ENCODE results near the gene ADD2.
"Not testable (repeated sequence)": the region's sequence is repeated elsewhere in the genome, so short reads cannot be mapped to it uniquely, and the experiment has no call there.

ADD2 gene

GRCh38 chr2:70656421-70657010, 111.5 kb downstream of the ADD2 start:
- Mint-ChIP-seq H3K4me3 (no peak overlapping the region), H3K27me3 (peaks cover 82% of the 10 kb centered on the region), H3K4me1 (no peaks in the 10 kb centered on the region), H3K9me3 (no peaks in the 10 kb centered on the region), H3K36me3 (ENCODE audit: insufficient read depth) (no peaks in the 10 kb centered on the region), H3K27ac (ENCODE audit: low read depth) (no peak overlapping the region)
- ATAC-seq (replicated peaks; ENCODE audit: extremely low read depth, poor library complexity, severe bottlenecking), result peak; percentile 36
- DNase-seq (ENCODE audit: low spot score in 2 of 2), result no peak

GRCh38 chr2:70655786-70656185, 112.2 kb downstream of the ADD2 start:
- DNase-seq (ENCODE audit: low spot score in 2 of 2) (no peak), ATAC-seq (replicated peaks; ENCODE audit: extremely low read depth, poor library complexity, severe bottlenecking) (no peak)
- Mint-ChIP-seq H3K27me3 (peaks cover 88% of the 10 kb centered on the region), H3K4me1 (no peaks in the 10 kb centered on the region), H3K36me3 (ENCODE audit: insufficient read depth) (no peaks in the 10 kb centered on the region), H3K9me3 (no peaks in the 10 kb centered on the region), H3K27ac (ENCODE audit: low read depth) (no peak overlapping the region), H3K4me3 (no peak overlapping the region)

DNA sequence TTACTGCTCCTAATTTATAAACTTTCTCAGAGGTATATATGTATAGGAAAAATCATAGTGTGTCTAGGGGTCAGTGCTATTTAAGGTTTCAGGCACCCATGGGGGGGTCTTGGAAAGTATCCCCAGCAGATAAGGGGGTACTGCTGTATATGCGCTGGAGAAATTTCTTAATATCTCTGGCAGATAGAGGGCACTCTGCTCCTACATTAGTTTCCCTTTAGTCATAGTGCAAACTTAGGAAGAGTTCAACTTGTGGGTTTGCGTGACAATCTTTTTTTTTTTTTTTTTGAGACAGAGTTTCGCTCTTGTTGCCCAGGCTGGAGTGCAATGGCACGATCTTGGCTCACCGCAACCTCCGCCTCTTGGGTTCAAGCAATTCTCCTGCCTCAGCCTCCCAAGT, 112.8 kb downstream of the ADD2 start:
- H3K36me3 Mint-ChIP-seq (ENCODE audit: insufficient read depth); H3K27ac Mint-ChIP-seq (ENCODE audit: low read depth); DNase-seq (ENCODE audit: low spot score in 2 of 2); H3K9me3 Mint-ChIP-seq; H3K4me3 Mint-ChIP-seq; ATAC-seq (replicated peaks; ENCODE audit: extremely low read depth, poor library complexity, severe bottlenecking); H3K4me1 Mint-ChIP-seq: not testable (repeated sequence)
- H3K27me3 Mint-ChIP-seq, result peaks cover 82% of the 10 kb centered on the region

- Mint-ChIP-seq H3K4me1 (no peaks in the 10 kb centered on the region), H3K27me3 (peaks cover 60% of the 10 kb centered on the region), H3K36me3 (ENCODE audit: insufficient read depth) (peaks cover 2% of the 10 kb centered on the region), H3K9me3 (no peaks in the 10 kb centered on the region), H3K27ac (ENCODE audit: low read depth) (no peak overlapping the region), H3K4me3 (no peak overlapping the region)
- DNase-seq (ENCODE audit: low spot score in 2 of 2) (no peak), ATAC-seq (replicated peaks; ENCODE audit: extremely low read depth, poor library complexity, severe bottlenecking) (no peak)
These were observed 116.3 kb downstream of the ADD2 start for GRCh38 chr2:70651727-70652126.

- H3K27me3 Mint-ChIP-seq, result peaks cover 53% of the 10 kb centered on the region
- H3K27ac Mint-ChIP-seq (ENCODE audit: low read depth), result no peak overlapping the region
- no peaks in the 10 kb centered on the region for H3K4me1 Mint-ChIP-seq
- no peaks in the 10 kb centered on the region for H3K9me3 Mint-ChIP-seq
- DNase-seq (ENCODE audit: low spot score in 2 of 2), result no peak
- H3K4me3 Mint-ChIP-seq, result no peak overlapping the region
- no peak for ATAC-seq (replicated peaks; ENCODE audit: extremely low read depth, poor library complexity, severe bottlenecking)
- peaks cover 2% of the 10 kb centered on the region for H3K36me3 Mint-ChIP-seq (ENCODE audit: insufficient read depth)
These were observed 117.0 kb downstream of the ADD2 start for GRCh38 chr2:70651014-70651413.

DNA sequence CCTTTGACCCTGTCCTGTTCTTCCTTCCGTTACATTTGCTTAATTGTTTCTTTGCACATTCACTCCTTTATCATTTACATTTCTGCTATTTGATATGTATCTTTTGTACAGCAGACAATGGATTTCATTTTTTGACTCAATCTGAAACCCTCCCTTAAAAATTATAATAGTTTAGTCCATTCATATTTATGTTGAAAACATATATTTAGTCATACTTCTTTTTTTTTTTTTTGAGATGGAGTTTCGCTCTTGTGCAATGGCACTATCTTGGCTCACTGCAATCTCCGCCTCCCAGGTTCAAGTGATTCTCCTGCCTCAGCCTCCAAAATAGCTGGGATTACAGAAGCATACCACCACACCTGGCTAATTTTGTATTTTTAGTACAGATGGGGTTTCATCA, 119.0 kb downstream of the ADD2 start:
- ATAC-seq (replicated peaks; ENCODE audit: extremely low read depth, poor library complexity, severe bottlenecking) (no peak), DNase-seq (ENCODE audit: low spot score in 2 of 2) (no peak)
- H3K27ac Mint-ChIP-seq (ENCODE audit: low read depth), result no peak overlapping the region
- H3K4me3 Mint-ChIP-seq, result no peak overlapping the region
- H3K27me3 Mint-ChIP-seq, result peaks cover 32% of the 10 kb centered on the region
- H3K4me1 Mint-ChIP-seq, result no peaks in the 10 kb centered on the region
- peaks cover 2% of the 10 kb centered on the region for H3K36me3 Mint-ChIP-seq (ENCODE audit: insufficient read depth)
- no peaks in the 10 kb centered on the region for H3K9me3 Mint-ChIP-seq

DNA sequence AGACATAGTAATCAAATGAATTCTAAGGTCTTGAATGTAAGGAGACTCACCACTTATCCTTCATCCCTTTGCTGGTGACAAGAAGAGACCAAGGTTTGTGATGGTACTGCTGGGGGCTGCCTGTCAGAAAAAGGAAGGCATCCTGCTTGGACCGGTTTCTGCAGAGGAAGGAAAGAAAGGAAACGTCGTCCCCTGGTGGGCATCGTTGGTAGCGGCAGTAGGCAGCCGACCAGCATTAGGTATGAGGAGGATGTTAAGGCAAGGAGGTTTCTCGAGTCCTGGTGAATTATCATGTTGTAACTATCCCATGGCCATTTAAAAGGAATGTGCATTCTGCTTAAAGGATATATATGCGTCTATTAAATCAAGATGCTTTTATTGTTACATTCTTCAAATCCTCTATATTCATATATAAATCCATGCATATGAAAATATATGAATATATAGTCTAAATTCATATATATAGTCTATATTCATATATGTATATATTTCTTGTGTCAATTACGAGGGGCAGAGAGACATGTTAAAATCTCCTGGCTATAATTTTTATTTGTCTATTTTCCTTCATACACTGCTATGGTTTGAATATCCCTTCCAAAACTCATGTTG, 120.0 kb downstream of the ADD2 start:
- ATAC-seq (replicated peaks; ENCODE audit: extremely low read depth, poor library complexity, severe bottlenecking), result peak; percentile 71
- H3K36me3 Mint-ChIP-seq (ENCODE audit: insufficient read depth), result peaks cover 2% of the 10 kb centered on the region
- no peaks in the 10 kb centered on the region for H3K4me1 Mint-ChIP-seq
- H3K27me3 Mint-ChIP-seq, result peaks cover 22% of the 10 kb centered on the region
- H3K9me3 Mint-ChIP-seq, result no peaks in the 10 kb centered on the region
- H3K4me3 Mint-ChIP-seq, result no peak overlapping the region
- DNase-seq (ENCODE audit: low spot score in 2 of 2), result peak; percentile 52 to 57
- no peak overlapping the region for H3K27ac Mint-ChIP-seq (ENCODE audit: low read depth)

DNA sequence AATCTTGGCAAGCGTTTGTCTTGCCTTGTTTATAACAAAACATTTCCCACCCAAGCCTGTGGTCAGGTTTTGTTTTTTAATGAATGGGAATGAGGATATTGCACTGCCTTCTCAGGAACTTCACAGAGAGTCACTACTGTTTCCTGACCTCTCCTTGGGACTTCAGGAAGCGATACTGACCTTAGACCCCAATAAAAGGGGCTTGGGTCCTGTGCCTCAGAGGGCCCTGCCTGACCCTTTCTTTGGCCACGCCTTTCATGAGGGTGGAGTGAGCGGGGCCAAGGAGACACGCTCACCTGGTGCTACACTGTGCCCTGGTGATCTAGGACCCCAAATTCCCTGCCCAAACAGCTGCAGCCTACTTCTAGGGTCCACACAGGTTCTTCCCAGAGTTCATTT, 121.6 kb downstream of the ADD2 start:
- ATAC-seq (replicated peaks; ENCODE audit: extremely low read depth, poor library complexity, severe bottlenecking), result no peak
- Mint-ChIP-seq H3K27me3 (peaks cover 7% of the 10 kb centered on the region), H3K4me1 (no peaks in the 10 kb centered on the region), H3K9me3 (no peaks in the 10 kb centered on the region), H3K4me3 (no peak overlapping the region), H3K27ac (ENCODE audit: low read depth) (no peak overlapping the region), H3K36me3 (ENCODE audit: insufficient read depth) (peaks cover 2% of the 10 kb centered on the region)
- DNase-seq (ENCODE audit: low spot score in 2 of 2), result no peak

DNA sequence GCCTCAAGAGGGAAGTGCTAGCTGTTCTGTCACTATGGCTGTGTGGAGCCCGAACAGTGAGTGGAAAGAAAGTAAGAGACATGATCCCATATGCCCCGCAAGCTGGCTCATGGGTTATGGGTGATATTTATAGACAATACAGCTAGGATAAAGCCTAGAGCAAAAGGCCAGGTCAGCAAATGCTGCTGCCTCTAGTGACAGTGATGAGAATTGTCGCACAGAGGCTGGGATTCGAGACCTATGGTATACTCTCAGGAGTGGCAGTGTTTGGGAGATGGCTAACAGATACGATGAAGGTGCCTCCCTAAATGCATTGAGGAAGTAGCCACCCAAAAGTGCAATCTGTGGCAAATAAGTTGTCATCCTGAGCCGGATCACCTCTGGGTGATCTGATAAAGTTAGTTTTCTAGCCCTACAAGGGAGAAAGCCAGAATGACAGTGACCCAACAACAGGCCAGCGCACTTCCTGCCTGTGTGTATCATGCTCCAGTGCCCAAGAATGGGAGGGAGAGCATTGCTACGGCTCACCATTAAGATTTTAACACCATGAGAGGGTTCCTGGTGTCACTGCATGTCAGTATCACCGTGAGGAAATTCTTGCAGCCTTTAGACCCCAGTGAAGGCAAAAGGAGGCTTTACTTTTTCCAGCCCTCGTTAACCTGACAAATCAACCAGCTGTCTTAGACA, 122.1 kb downstream of the ADD2 start:
- peaks cover 1% of the 10 kb centered on the region for H3K27me3 Mint-ChIP-seq
- ATAC-seq (replicated peaks; ENCODE audit: extremely low read depth, poor library complexity, severe bottlenecking) (no peak), DNase-seq (ENCODE audit: low spot score in 2 of 2) (no peak)

GRCh38 chr2:70643715-70644114, 124.3 kb downstream of the ADD2 start:
- DNase-seq (ENCODE audit: low spot score in 2 of 2) (no peak), ATAC-seq (replicated peaks; ENCODE audit: extremely low read depth, poor library complexity, severe bottlenecking) (no peak)
- Mint-ChIP-seq H3K36me3 (ENCODE audit: insufficient read depth) (no peaks in the 10 kb centered on the region), H3K9me3 (no peaks in the 10 kb centered on the region), H3K27ac (ENCODE audit: low read depth) (no peak overlapping the region), H3K4me3 (no peak overlapping the region), H3K27me3 (no peaks in the 10 kb centered on the region), H3K4me1 (peaks cover 2% of the 10 kb centered on the region)

More for the DNA sequence above, 122.1 kb downstream of the ADD2 start:
- Mint-ChIP-seq H3K36me3 (ENCODE audit: insufficient read depth) (peaks cover 2% of the 10 kb centered on the region), H3K9me3 (no peaks in the 10 kb centered on the region), H3K27ac (ENCODE audit: low read depth) (no peak overlapping the region), H3K4me1 (no peaks in the 10 kb centered on the region), H3K4me3 (no peak overlapping the region)

- H3K36me3 Mint-ChIP-seq (ENCODE audit: insufficient read depth), result no peaks in the 10 kb centered on the region
- DNase-seq (ENCODE audit: low spot score in 2 of 2) (no peak), ATAC-seq (replicated peaks; ENCODE audit: extremely low read depth, poor library complexity, severe bottlenecking) (no peak)
- no peaks in the 10 kb centered on the region for H3K9me3 Mint-ChIP-seq
- H3K27me3 Mint-ChIP-seq, result no peaks in the 10 kb centered on the region
- peaks cover 9% of the 10 kb centered on the region for H3K4me1 Mint-ChIP-seq
- H3K4me3 Mint-ChIP-seq, result no peak overlapping the region
- no peak overlapping the region for H3K27ac Mint-ChIP-seq (ENCODE audit: low read depth)
These were observed 126.7 kb downstream of the ADD2 start for GRCh38 chr2:70641263-70641784.

GRCh38 chr2:70639841-70640436, 128.1 kb downstream of the ADD2 start:
- H3K27ac Mint-ChIP-seq (ENCODE audit: low read depth), result no peak overlapping the region
- DNase-seq (ENCODE audit: low spot score in 2 of 2), result no peak
- no peaks in the 10 kb centered on the region for H3K27me3 Mint-ChIP-seq

More at GRCh38 chr2:70639841-70640436, 128.1 kb downstream of the ADD2 start:
- ATAC-seq (replicated peaks; ENCODE audit: extremely low read depth, poor library complexity, severe bottlenecking), result no peak
- H3K4me1 Mint-ChIP-seq, result peaks cover 9% of the 10 kb centered on the region
- no peak overlapping the region for H3K4me3 Mint-ChIP-seq
- H3K36me3 Mint-ChIP-seq (ENCODE audit: insufficient read depth), result no peaks in the 10 kb centered on the region
- H3K9me3 Mint-ChIP-seq, result no peaks in the 10 kb centered on the region

Data from central memory CD8-positive, alpha-beta T cell (primary cell).